Activated naive CD8-positive, alpha-beta T cell treated with anti-CD3 and anti-CD28 coated beads for 36 hours (primary cell): ENCODE results near the gene RPS4Y2. TPM values are rescaled to one million over a fixed set of nuclear protein-coding genes. Genes with fewer than 3 reads are reported as not detected.

Experiments
- DNase-seq: peaks from one replicate; pipeline ENCODE4 v3.0.0; 2021
- H3K27ac Mint-ChIP-seq: one replicate; pipeline ENCODE4 v1.8.0; 2022; ENCODE audit warnings: mild to moderate bottlenecking, moderate library complexity, mixed read lengths
- H3K27me3 Mint-ChIP-seq: one replicate; pipeline ENCODE4 v1.8.0; 2022; ENCODE audit warnings: mild to moderate bottlenecking, mixed read lengths
- H3K36me3 Mint-ChIP-seq: one replicate; pipeline ENCODE4 v1.8.0; 2021; ENCODE audit warnings: mild to moderate bottlenecking, mixed read lengths
- H3K4me1 Mint-ChIP-seq: one replicate; pipeline ENCODE4 v1.8.0; 2021; ENCODE audit warnings: mixed read lengths
- H3K4me3 Mint-ChIP-seq: one replicate; pipeline ENCODE4 v1.8.0; 2022; ENCODE audit warnings: mild to moderate bottlenecking, moderate library complexity, mixed read lengths
- H3K9me3 Mint-ChIP-seq: one replicate; pipeline ENCODE4 v1.8.0; 2022; ENCODE audit warnings: mixed read lengths
- total RNA-seq, 2 experiments: library from RNA; stranded (reverse); gene quantifications; one replicate each; pipeline ENCODE4 v1.2.3, GENCODE V29; 2021

The RPS4Y2 gene
- not detected for total RNA-seq

DNA sequence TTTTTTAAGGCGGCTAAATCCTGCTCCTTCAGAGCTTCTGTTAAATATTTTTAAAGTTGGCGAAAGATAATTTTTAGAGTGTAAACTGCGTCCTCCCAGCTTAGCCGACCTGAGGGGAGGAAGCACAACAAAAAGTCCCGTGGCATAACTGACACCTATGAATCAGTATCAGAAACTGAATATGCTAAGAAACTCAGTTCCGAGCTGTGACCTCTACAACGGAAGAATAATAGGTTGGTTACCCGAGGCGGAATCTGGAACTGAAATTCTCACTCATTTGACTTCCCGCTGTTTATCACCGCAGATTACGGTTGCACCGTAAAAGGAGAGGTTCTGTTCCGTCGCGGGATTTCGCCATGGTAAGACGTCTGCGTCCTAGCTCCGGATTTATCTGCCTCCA lies at the start of gene RPS4Y2:
Gene RPS4Y2 (plus strand): TSS at position 301 of the 400 bp plus-strand sequence. CDS start 56 bp downstream, at position 357.
- no peaks in the 10 kb centered on the region for H3K4me1 Mint-ChIP-seq
- no peaks in the 10 kb centered on the region for H3K9me3 Mint-ChIP-seq
- no peaks in the 10 kb centered on the region for H3K36me3 Mint-ChIP-seq
- H3K27ac Mint-ChIP-seq, result no peak within 1 kb of the TSS
- DNase-seq, result no peak
- no peaks in the 10 kb centered on the region for H3K27me3 Mint-ChIP-seq
- H3K4me3 Mint-ChIP-seq, result no peak within 1 kb of the TSS

DNA sequence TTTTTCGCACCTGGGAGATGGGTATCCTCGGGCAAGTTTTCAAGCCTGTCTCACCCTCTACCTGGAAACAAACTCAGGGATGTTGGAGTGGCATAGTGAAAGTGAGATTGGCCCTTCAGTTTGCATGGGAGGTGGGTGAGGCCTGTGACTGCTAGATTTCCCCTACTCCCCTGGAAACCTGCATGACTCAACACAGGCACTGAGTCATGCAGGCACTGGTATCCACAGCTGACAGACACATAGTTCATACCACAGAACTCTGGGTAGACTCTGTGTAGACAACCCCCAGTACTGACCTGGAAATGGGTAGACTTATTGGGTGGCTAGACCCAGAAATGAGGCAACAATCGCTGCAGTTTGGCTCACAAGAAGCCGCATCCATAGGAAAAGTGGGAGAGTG lies 41.5 kb upstream of the RPS4Y2 start:
- peaks cover 6% of the 10 kb centered on the region for H3K36me3 Mint-ChIP-seq
- H3K27ac Mint-ChIP-seq, result peak overlapping the region; percentile 28
- peak; percentile 34 for DNase-seq
- H3K9me3 Mint-ChIP-seq, result peaks cover 6% of the 10 kb centered on the region
- H3K4me3 Mint-ChIP-seq, result no peak overlapping the region
- no peaks in the 10 kb centered on the region for H3K27me3 Mint-ChIP-seq
- H3K4me1 Mint-ChIP-seq, result peaks cover 9% of the 10 kb centered on the region

DNA sequence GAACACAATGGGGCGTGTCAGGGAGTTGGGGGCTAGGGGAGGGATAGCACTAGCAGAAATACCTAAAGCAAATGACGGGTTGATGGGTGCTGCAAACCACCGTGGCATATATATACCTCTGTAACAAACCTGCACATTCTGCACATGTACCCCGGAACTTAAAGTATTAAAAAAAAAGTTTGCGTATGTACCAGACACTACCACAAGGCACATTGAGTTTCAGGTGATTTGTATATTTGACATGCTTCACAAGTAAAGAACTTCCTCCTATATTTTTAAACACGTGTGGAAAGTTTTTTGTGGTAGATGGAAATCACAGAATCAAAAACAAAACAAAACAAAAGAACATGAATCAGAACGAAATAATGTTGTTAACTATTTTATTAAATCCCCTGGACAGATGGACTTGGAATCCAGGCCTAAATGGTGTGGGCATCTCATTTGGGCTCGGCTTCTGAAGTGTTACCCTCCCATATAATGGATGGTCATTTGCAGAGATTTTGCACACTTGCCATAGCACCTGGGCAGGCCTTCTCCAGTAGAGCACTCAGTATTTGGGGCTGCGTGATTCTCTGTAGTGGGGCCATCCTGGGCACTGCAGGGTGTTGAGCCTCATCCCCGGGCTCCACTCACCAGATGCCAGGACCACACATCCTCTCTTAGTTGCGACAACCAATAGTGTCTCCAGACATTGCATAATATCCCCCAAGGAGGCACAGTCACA lies 29.6 kb upstream of the RPS4Y2 start:
- no peaks in the 10 kb centered on the region for H3K27me3 Mint-ChIP-seq

DNA sequence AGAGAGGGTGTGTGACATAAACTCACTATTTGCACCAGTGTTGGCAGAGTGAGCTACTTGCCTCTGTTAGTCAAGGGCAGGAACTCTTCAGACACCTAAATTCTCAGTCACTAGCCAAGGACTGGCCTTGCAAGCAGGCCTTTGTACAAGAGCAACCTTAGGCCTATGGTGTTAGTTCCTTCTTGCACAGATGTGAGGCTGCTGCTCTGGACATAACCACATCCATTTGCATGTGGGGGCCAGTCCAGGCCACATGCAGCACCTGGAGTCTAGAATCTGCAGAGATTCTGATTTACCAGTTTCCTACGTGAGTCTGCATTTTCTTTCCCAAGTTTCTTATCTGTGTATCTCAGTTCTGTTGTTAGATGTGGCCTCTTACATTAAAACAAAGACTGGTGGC lies 20.7 kb upstream of the RPS4Y2 start:
- no peak for DNase-seq
- no peak overlapping the region for H3K27ac Mint-ChIP-seq
- no peaks in the 10 kb centered on the region for H3K9me3 Mint-ChIP-seq
- no peak overlapping the region for H3K4me3 Mint-ChIP-seq
- no peaks in the 10 kb centered on the region for H3K4me1 Mint-ChIP-seq
- no peaks in the 10 kb centered on the region for H3K27me3 Mint-ChIP-seq
- no peaks in the 10 kb centered on the region for H3K36me3 Mint-ChIP-seq

More for the DNA sequence above, 29.6 kb upstream of the RPS4Y2 start:
- DNase-seq, result no peak
- H3K9me3 Mint-ChIP-seq, result peaks cover 3% of the 10 kb centered on the region
- H3K4me1 Mint-ChIP-seq, result no peaks in the 10 kb centered on the region
- no peaks in the 10 kb centered on the region for H3K36me3 Mint-ChIP-seq
- H3K27ac Mint-ChIP-seq, result no peak overlapping the region
- no peak overlapping the region for H3K4me3 Mint-ChIP-seq

DNA sequence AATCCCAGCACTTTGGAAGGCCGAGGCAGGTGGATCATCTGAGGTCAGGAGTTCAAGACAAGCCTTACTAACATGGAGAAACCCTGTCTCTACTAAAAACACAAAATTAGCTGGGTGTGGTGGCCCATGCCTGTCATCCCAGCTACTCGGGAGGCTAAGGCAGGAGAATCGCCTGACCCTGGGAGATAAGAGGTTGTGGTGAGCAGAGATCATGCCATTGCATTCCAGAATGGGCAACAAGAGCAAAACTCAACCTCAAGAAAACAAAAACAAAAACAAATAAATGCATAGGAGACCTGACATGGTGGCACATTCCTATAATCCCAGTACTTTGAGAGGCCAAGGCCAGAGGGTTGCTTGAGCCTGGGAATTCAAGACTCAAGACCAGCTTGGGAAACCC lies 16.1 kb upstream of the RPS4Y2 start:
- Mint-ChIP-seq H3K27ac (no peak overlapping the region), H3K36me3 (no peaks in the 10 kb centered on the region), H3K27me3 (no peaks in the 10 kb centered on the region), H3K4me3 (no peak overlapping the region), H3K9me3 (no peaks in the 10 kb centered on the region), H3K4me1 (peaks cover 6% of the 10 kb centered on the region)
- DNase-seq, result no peak

DNA sequence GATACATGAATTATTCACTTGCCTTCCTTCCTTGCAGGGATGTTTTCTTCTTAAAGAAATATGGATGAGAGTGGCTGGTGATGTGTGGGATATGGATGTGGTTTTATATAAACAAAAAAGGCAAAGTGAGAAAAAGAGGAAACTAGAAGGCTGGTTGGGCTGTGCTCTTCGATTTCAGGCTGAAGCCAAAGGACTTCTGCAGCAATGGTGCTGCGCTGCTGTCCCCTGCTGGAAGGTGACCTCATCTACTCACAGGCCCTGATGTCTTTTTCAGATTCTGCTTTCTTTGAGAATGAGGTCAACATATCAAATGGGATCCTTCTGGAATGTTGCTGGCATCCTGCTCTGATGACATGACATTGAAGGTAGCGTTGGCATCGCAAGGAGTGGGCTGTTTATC lies 15.3 kb upstream of the RPS4Y2 start:
- Mint-ChIP-seq H3K4me3 (no peak overlapping the region), H3K27ac (no peak overlapping the region), H3K27me3 (no peaks in the 10 kb centered on the region)

DNA sequence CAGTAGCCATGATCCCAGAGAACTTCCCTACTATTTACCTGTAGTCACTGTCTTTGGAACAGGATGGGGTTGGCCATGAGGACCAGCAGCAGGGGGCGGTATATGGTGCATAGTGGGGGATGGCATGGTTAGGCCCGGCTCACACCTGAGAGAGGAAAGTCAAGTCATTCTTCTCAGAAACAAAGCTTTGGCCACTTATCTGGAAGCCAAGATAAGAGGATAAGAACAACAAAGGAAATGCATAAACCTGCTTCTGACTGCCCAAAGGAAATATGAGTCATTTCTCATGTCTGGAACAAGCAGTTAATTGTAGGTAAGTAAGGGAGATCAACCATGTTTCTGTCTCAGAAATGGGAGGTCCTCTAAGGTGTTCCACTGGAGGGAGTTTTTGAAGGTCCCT lies 10.8 kb upstream of the RPS4Y2 start:
- H3K27me3 Mint-ChIP-seq, result no peaks in the 10 kb centered on the region
- DNase-seq, result peak; percentile 17
- no peak overlapping the region for H3K4me3 Mint-ChIP-seq
- H3K27ac Mint-ChIP-seq, result peak overlapping the region; percentile 71
- H3K36me3 Mint-ChIP-seq, result no peaks in the 10 kb centered on the region
- peaks cover 37% of the 10 kb centered on the region for H3K4me1 Mint-ChIP-seq
- H3K9me3 Mint-ChIP-seq, result no peaks in the 10 kb centered on the region

More for the DNA sequence above, 15.3 kb upstream of the RPS4Y2 start:
- Mint-ChIP-seq H3K36me3 (no peaks in the 10 kb centered on the region), H3K4me1 (peaks cover 13% of the 10 kb centered on the region), H3K9me3 (no peaks in the 10 kb centered on the region)
- peak; percentile 14 for DNase-seq

DNA sequence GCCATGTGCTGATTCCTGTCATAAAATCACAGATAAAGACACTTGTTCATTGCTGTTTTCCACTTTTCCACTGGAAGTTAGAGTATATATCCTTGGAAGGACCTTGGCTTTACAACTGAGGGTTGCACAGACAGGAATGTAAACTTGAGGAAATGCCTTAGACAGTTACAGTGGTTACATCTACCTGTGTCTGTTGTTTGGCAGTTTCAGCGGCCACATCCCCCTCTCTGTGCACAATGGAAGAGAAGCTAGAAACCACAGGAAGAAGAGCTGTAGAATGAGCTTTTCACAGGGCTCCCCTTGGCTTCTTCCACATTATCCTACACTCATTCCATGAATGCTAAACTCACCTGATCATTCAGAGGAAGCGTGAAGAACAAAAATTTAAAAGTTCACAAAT lies 9.0 kb upstream of the RPS4Y2 start:
- Mint-ChIP-seq H3K27me3 (no peaks in the 10 kb centered on the region), H3K27ac (no peak overlapping the region), H3K36me3 (no peaks in the 10 kb centered on the region), H3K4me1 (peaks cover 35% of the 10 kb centered on the region), H3K4me3 (no peak overlapping the region), H3K9me3 (no peaks in the 10 kb centered on the region)
- no peak for DNase-seq

DNA sequence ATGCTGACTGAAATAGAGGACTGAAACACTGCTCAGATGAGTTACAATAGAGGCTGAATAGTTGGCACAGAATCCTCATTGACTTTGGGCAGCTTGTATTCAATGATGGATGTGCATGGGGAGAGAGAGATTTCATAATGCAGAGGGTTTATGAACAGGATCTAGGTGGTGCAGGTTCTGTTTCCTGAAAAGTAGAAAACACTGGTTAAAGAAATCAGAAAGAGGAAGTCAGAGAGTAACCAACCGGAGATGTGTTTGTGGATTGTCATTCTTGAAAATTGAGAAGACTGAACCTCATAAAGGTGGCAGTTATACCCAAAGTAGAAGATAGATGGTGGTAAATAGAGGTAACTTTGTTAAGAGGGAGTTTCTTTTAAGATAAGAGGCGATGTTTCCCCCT lies 8.0 kb downstream of the RPS4Y2 start:
- no peaks in the 10 kb centered on the region for H3K9me3 Mint-ChIP-seq
- no peaks in the 10 kb centered on the region for H3K36me3 Mint-ChIP-seq

DNA sequence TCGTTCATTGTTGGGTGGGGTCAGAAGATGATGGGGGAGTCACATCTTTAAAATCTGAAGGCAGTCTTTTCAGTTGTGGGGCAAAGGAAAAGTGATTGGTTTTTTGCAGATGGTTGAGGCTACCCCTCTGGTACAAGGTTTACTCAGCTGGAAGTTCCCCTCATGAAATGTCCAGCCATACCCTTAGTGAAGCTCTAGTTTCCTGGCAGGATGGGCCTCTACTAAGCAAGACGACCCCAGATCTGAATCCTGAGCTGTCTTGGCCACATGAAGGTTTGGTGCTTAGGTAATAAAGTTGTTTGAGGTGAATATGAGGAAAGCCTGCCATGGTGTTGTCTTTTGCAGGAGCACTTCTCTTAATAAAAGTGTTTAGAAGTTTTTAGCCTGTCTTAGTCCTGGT lies 9.2 kb downstream of the RPS4Y2 start:
- Mint-ChIP-seq H3K9me3 (no peaks in the 10 kb centered on the region), H3K36me3 (no peaks in the 10 kb centered on the region), H3K4me3 (no peak overlapping the region), H3K27ac (no peak overlapping the region), H3K27me3 (no peaks in the 10 kb centered on the region), H3K4me1 (peaks cover 17% of the 10 kb centered on the region)
- no peak for DNase-seq

More for the DNA sequence above, 8.0 kb downstream of the RPS4Y2 start:
- Mint-ChIP-seq H3K27me3 (no peaks in the 10 kb centered on the region), H3K4me1 (peaks cover 17% of the 10 kb centered on the region), H3K4me3 (no peak overlapping the region), H3K27ac (no peak overlapping the region)
- no peak for DNase-seq

DNA sequence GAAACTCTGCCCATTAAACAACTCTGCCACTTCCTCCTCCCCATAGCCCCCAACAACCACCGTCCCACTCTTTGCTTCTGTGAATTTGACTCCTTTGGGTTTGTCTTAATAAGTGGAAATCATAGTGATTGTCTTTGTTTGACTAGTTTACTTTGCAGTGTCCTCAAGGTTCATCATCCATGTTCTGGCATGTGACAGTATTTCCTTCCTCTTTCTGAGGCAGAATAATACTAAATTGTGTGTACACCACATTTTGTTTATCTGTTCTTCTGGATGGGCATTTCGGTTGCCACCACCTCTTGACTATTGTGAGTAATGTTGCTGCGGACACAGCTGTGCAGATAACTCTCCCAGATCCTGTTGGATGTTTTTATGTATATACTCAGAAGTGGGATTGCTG lies 14.8 kb downstream of the RPS4Y2 start:
- no peak for DNase-seq
- peaks cover 6% of the 10 kb centered on the region for H3K36me3 Mint-ChIP-seq
- H3K4me1 Mint-ChIP-seq, result peaks cover 8% of the 10 kb centered on the region
- H3K27ac Mint-ChIP-seq, result no peak overlapping the region
- no peak overlapping the region for H3K4me3 Mint-ChIP-seq
- H3K27me3 Mint-ChIP-seq, result peaks cover 4% of the 10 kb centered on the region
- H3K9me3 Mint-ChIP-seq, result peaks cover 5% of the 10 kb centered on the region

DNA sequence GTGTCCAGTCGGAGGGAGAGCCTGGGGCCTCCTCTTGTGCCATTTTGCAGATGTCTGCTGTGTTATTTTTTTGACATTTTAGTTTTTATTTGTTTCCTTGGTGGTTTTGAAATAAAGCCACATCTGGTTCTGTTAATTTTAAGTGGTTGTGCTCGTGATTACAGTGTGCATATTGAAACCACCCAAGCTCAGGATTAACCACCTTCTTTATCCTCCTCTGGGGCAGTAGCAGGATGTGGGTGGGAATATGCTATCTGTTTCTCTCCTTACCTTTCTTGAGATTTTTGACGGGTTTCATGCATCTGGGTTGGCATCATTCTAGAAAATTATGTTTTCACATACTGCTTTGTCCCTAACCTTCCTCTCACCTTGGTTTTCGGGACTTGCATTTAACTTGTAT lies 20.2 kb downstream of the RPS4Y2 start:
- Mint-ChIP-seq H3K9me3 (peaks cover 5% of the 10 kb centered on the region), H3K27ac (no peak overlapping the region), H3K36me3 (peaks cover 6% of the 10 kb centered on the region), H3K4me1 (peaks cover 18% of the 10 kb centered on the region), H3K4me3 (no peak overlapping the region), H3K27me3 (peaks cover 4% of the 10 kb centered on the region)
- DNase-seq, result no peak

DNA sequence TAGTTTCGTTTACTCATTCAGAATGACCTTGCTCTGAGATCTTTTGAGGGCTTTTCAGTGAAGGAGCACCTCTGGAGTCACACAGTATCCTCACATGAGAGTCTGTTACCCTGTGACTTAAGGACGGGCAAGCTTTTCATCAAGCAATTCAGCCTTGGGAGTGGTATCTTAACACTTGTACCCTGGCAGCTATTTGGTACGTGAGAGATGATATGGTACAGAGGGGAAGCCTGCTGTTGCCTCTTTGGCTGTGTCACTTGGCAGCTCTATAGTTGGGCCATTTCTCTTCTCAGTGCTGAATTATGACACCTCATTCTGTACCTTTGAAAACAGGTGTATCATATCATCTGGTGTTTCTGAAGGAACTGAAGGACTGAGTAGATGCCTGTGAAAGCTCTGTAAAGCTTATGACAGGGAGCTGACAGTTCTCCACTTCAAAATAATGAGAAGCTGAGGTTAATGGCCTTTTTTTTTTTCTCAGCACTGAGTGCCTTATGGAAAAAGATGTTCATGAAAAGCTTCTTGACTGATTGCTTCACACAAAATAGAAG lies 24.3 kb downstream of the RPS4Y2 start:
- Mint-ChIP-seq H3K27me3 (no peaks in the 10 kb centered on the region), H3K4me1 (peaks cover 32% of the 10 kb centered on the region), H3K27ac (no peak overlapping the region)

DNA sequence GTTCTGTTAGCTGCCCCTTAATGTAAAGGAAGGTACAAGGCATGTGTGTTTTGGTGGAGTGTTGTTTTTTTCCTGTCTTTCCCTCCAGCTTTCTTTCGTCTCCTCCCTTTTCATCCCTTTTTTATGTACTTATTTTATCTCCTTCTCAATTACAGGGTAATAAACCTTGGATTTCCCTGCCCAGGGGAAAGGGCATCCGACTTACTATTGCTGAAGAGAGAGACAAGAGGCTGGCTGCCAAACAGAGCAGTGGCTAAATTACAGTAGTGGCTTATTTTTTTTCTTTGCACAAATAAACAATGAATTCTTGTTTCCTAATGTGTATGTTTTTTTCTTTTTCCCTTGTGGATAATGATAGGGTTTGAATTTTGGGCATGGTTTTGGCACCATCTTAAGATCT lies 24.9 kb downstream of the RPS4Y2 start:
- no peaks in the 10 kb centered on the region for H3K36me3 Mint-ChIP-seq

More for the DNA sequence above, 24.3 kb downstream of the RPS4Y2 start:
- Mint-ChIP-seq H3K9me3 (no peaks in the 10 kb centered on the region), H3K4me3 (no peak overlapping the region), H3K36me3 (no peaks in the 10 kb centered on the region)
- no peak for DNase-seq

DNA sequence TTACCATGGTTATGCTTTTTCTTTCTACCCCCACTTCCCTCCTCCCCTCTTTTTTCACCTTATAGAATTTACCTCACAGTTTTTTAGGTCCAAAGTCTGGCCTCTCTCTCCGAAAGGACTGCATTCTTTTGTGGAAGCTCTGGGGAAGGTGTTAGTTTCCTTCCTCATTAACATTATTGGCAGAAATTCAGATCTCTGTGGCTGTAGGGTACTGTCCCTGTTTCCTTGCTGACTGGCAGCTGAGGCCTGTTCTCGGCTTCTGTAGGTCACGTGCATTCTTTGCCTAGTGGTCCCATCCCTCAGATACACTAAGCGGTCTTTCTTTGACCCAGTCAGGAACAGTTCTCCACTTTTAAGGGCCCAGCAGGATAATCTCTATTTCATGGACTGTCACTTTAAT lies 25.5 kb downstream of the RPS4Y2 start:
- no peaks in the 10 kb centered on the region for H3K9me3 Mint-ChIP-seq
- H3K27me3 Mint-ChIP-seq, result no peaks in the 10 kb centered on the region
- H3K4me1 Mint-ChIP-seq, result peaks cover 35% of the 10 kb centered on the region
- H3K4me3 Mint-ChIP-seq, result no peak overlapping the region
- no peak overlapping the region for H3K27ac Mint-ChIP-seq
- no peak for DNase-seq
- no peaks in the 10 kb centered on the region for H3K36me3 Mint-ChIP-seq

More for the DNA sequence above, 24.9 kb downstream of the RPS4Y2 start:
- no peak for DNase-seq
- H3K9me3 Mint-ChIP-seq, result no peaks in the 10 kb centered on the region
- no peak overlapping the region for H3K4me3 Mint-ChIP-seq
- H3K27me3 Mint-ChIP-seq, result no peaks in the 10 kb centered on the region
- H3K27ac Mint-ChIP-seq, result no peak overlapping the region
- peaks cover 37% of the 10 kb centered on the region for H3K4me1 Mint-ChIP-seq

DNA sequence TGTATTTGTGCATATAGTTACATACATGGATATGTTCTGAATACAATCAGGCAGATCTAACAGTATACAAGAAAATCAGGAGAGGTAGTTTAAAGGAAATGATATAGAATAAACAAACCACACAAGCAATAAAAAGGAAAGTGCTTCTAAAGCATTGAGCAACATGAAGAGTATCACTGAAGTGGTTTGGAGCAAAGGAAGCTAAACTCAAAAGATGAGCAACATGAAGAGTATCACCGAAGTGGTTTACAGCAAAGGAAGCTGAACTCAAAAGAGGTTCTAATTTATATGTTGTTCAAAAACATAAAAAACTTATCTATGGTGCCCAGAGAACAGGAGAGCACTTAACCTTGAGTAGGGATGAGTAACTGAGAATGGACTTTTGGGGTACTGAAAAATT lies 29.1 kb downstream of the RPS4Y2 start:
- Mint-ChIP-seq H3K36me3 (no peaks in the 10 kb centered on the region), H3K4me3 (no peak overlapping the region), H3K27me3 (no peaks in the 10 kb centered on the region), H3K4me1 (peaks cover 37% of the 10 kb centered on the region), H3K27ac (no peak overlapping the region), H3K9me3 (no peaks in the 10 kb centered on the region)
- DNase-seq, result no peak
